GM19395 (cell line): ENCODE measurements around the gene DNAJC30.

Source experiments
- ATAC-seq: cut with Tn5 transposase; IDR thresholded peaks from one replicate; pipeline ENCODE4 v1.9.1; 2021; ENCODE audit warnings: mild to moderate bottlenecking, moderate library complexity; ENCODE audit not compliant: unreplicated experiment

DNAJC30 gene

GRCh38 chr7:73650524-73650923, 32.7 kb downstream of the DNAJC30 start:
- no peak for ATAC-seq

- ATAC-seq, result no peak
Measured at GRCh38 chr7:73649576-73649975, 33.7 kb downstream of the DNAJC30 start.

GRCh38 chr7:73648593-73649332, 34.5 kb downstream of the DNAJC30 start:
- ATAC-seq, result no peak

- no peak for ATAC-seq
Measured at GRCh38 chr7:73647725-73648592, 35.3 kb downstream of the DNAJC30 start.

GRCh38 chr7:73646785-73647724, 36.2 kb downstream of the DNAJC30 start:
- ATAC-seq, result no peak

- ATAC-seq, result no peak
Measured at GRCh38 chr7:73645643-73646174, 37.5 kb downstream of the DNAJC30 start.

- no peak for ATAC-seq
Measured at GRCh38 chr7:73644688-73645286, 38.5 kb downstream of the DNAJC30 start.

GRCh38 chr7:73642834-73643233, 40.4 kb downstream of the DNAJC30 start:
- ATAC-seq, result no peak

- ATAC-seq, result no peak
Measured at GRCh38 chr7:73638911-73639310, 44.3 kb downstream of the DNAJC30 start.

- no peak for ATAC-seq
Measured at GRCh38 chr7:73635428-73636200, 47.6 kb downstream of the DNAJC30 start.

GRCh38 chr7:73633844-73634243, 49.4 kb downstream of the DNAJC30 start:
- ATAC-seq, result no peak

GRCh38 chr7:73633323-73633722, 49.9 kb downstream of the DNAJC30 start:
- no peak for ATAC-seq

GRCh38 chr7:73631558-73631957, 51.7 kb downstream of the DNAJC30 start:
- no peak for ATAC-seq
